ENCODE measurements around the gene AKNAD1. TPM values are rescaled to one million over a fixed set of nuclear protein-coding genes. Genes with fewer than 3 reads are reported as not detected.
A peak's percentile ranks its signal among the peaks of the same experiment; 100 is the strongest.

Gene AKNAD1
- total and polyA plus RNA-seq, 2 donors (not counting 1 experiment from before 2014, with no cell fraction given) = not detected

- DNase-seq = no peak
- Mint-ChIP-seq H3K4me1 (no peaks in the 10 kb centered on the region), H3K4me3 (no peak overlapping the region), H3K27ac (no peak overlapping the region), H3K9me3 (ENCODE audit: insufficient read depth) (no peaks in the 10 kb centered on the region), H3K27me3 (no peaks in the 10 kb centered on the region)
- WGBS (ENCODE audit: insufficient coverage) = 81% methylated on average over 6 of the region's 6 CpGs
- Histone ChIP-seq H3K4me1 (ENCODE audit: control insufficient read depth in 2 of 2, insufficient read depth in 2 of 2, low read length in 2 of 2) (peaks cover 0 to 3% of the 10 kb centered on the region in 2 donors), H3K27me3 (replicated peaks in 1 of 4; ENCODE audit: control extremely low read depth in 1 of 4, control insufficient read depth in 3 of 4, insufficient read depth in 4 of 4, low read length in 3 of 4) (peaks cover 0 to 3% (median 0%) of the 10 kb centered on the region in 4 experiments), H3K36me3 (replicated peaks in 1 of 2; ENCODE audit: control extremely low read depth in 1 of 2, control insufficient read depth in 1 of 2, extremely low read depth in 1 of 2, insufficient read depth in 2 of 2, low read length in 1 of 2) (no peaks in the 10 kb centered on the region), H3K4me2 (replicated peaks; ENCODE audit: low read depth, low read length, poor library complexity, severe bottlenecking) (no peak overlapping the region), H3K9ac (ENCODE audit: low read length) (no peak overlapping the region), H3K79me2 (ENCODE audit: control insufficient read depth, insufficient read depth, low read length) (no peaks in the 10 kb centered on the region), H2AFZ (ENCODE audit: insufficient read depth, low read depth, low read length, poor library complexity, severe bottlenecking) (no peak overlapping the region), H3K4me3 (ENCODE audit: control extremely low read depth in 1 of 5, extremely low read depth in 1 of 5, insufficient read depth in 1 of 5, low read depth in 2 of 5, low read length in 4 of 5) (no peak overlapping the region), H3K27ac (ENCODE audit: low read length in 2 of 2) (no peak overlapping the region), H4K20me1 (ENCODE audit: control insufficient read depth, insufficient read depth, low read length, poor library complexity, severe bottlenecking) (no peaks in the 10 kb centered on the region), H3K9me3 (ENCODE audit: control extremely low read depth in 1 of 3, control insufficient read depth in 2 of 3, insufficient read depth in 1 of 3, low read length in 2 of 3) (peaks cover 0 to 3% (median 0%) of the 10 kb centered on the region in 3 donors)
- ChIA-PET CTCF (no interaction called here), POLR2A (no interaction called here)
- no peak for ATAC-seq (ENCODE audit: low read depth)
- TF ChIP-seq CTCF (IDR thresholded peaks at IDR 0.05) (no peak), EZH2 (IDR thresholded peaks at IDR 0.05; ENCODE audit: borderline replicate concordance, insufficient read depth, low read depth, low read length, poor library complexity, severe bottlenecking) (no peak)
- intact Hi-C loops (cut with micrococcal nuclease) = no loop called here
Observed at GRCh38 chr1:108829498-108829916, 27.4 kb downstream of the AKNAD1 start.

GRCh38 chr1:108828074-108828961 is 28.6 kb downstream of the AKNAD1 start:
- H3K27me3 ChIP-seq (replicated peaks in 1 of 4; ENCODE audit: control extremely low read depth in 1 of 4, control insufficient read depth in 3 of 4, insufficient read depth in 4 of 4, low read length in 3 of 4) = peaks cover 0 to 3% (median 0%) of the 10 kb centered on the region in 4 experiments
- no peak overlapping the region for H2AFZ ChIP-seq (ENCODE audit: insufficient read depth, low read depth, low read length, poor library complexity, severe bottlenecking)
- H3K4me2 ChIP-seq (replicated peaks; ENCODE audit: low read depth, low read length, poor library complexity, severe bottlenecking) = no peak overlapping the region
- DNase-seq (peak; percentile 72), ATAC-seq (ENCODE audit: low read depth) (no peak)
- H3K36me3 ChIP-seq (replicated peaks in 1 of 2; ENCODE audit: control extremely low read depth in 1 of 2, control insufficient read depth in 1 of 2, extremely low read depth in 1 of 2, insufficient read depth in 2 of 2, low read length in 1 of 2) = no peaks in the 10 kb centered on the region
- no peak overlapping the region for H3K9ac ChIP-seq (ENCODE audit: low read length)
- H3K79me2 ChIP-seq (ENCODE audit: control insufficient read depth, insufficient read depth, low read length) = no peaks in the 10 kb centered on the region
- H3K27ac Mint-ChIP-seq = no peak overlapping the region
- ChIA-PET CTCF (no interaction called here), POLR2A (no interaction called here)
- 50% methylated on average over 2 of the region's 12 CpGs for WGBS (ENCODE audit: insufficient coverage)
- no peaks in the 10 kb centered on the region for H3K27me3 Mint-ChIP-seq
- no peak overlapping the region for H3K4me3 ChIP-seq (ENCODE audit: control extremely low read depth in 1 of 5, extremely low read depth in 1 of 5, insufficient read depth in 1 of 5, low read depth in 2 of 5, low read length in 4 of 5)
- H3K4me1 Mint-ChIP-seq = no peaks in the 10 kb centered on the region
- no peak overlapping the region for H3K27ac ChIP-seq (ENCODE audit: low read length in 2 of 2)
- H3K9me3 Mint-ChIP-seq (ENCODE audit: insufficient read depth) = no peaks in the 10 kb centered on the region
- no peaks in the 10 kb centered on the region for H4K20me1 ChIP-seq (ENCODE audit: control insufficient read depth, insufficient read depth, low read length, poor library complexity, severe bottlenecking)
- peaks cover 0 to 3% (median 0%) of the 10 kb centered on the region in 3 donors for H3K9me3 ChIP-seq (ENCODE audit: control extremely low read depth in 1 of 3, control insufficient read depth in 2 of 3, insufficient read depth in 1 of 3, low read length in 2 of 3)
- peaks cover 0 to 3% of the 10 kb centered on the region in 2 donors for H3K4me1 ChIP-seq (ENCODE audit: control insufficient read depth in 2 of 2, insufficient read depth in 2 of 2, low read length in 2 of 2)
- TF ChIP-seq CTCF (IDR thresholded peaks at IDR 0.05) (no peak), EZH2 (IDR thresholded peaks at IDR 0.05; ENCODE audit: borderline replicate concordance, insufficient read depth, low read depth, low read length, poor library complexity, severe bottlenecking) (no peak)
- H3K4me3 Mint-ChIP-seq = no peak overlapping the region
- intact Hi-C loops (cut with micrococcal nuclease) = no loop called here
